WTC11 (cell line): ENCODE data around the gene CAMKMT. TPM values are rescaled to one million over a fixed set of nuclear protein-coding genes. Genes with fewer than 3 reads are reported as not detected.

Source experiments
- ATAC-seq: fragments of 200-7000 bp; cut with Tn5 transposase; 2 replicates; pipeline ENCODE4 v1.10.0; 2021; ENCODE audit warnings: mild to moderate bottlenecking, moderate library complexity
- CTCF ChIA-PET: fragments of 300-600 bp; sonication (Branson Sonifier 250); formaldehyde crosslinking; loops from one replicate; lab custom pipeline; 2021; ENCODE audit warnings: antibody characterized with exemption; lab: Charles Lee
- POLR2A ChIA-PET: fragments of 350-600 bp; sonication (Branson Sonifier 250); formaldehyde crosslinking; loops from one replicate; lab custom pipeline; 2021; ENCODE audit warnings: antibody characterized with exemption; lab: Charles Lee
- DNase-seq: peaks from one replicate; pipeline ENCODE4 v3.0.0; 2021; ENCODE audit warnings: low spot score
- H3K27ac Mint-ChIP-seq: 2 replicates; pipeline ENCODE4 v1.8.0; 2021; ENCODE audit warnings: mixed read lengths
- H3K27me3 Mint-ChIP-seq: 2 replicates; pipeline ENCODE4 v1.8.0; 2021; ENCODE audit warnings: low read depth, mild to moderate bottlenecking, moderate library complexity, mixed read lengths
- H3K36me3 Mint-ChIP-seq: 2 replicates; pipeline ENCODE4 v1.8.0; 2021; ENCODE audit warnings: mixed read lengths
- H3K4me1 Mint-ChIP-seq: 2 replicates; pipeline ENCODE4 v1.8.0; 2022; ENCODE audit warnings: mixed read lengths
- H3K4me3 Mint-ChIP-seq: 2 replicates; pipeline ENCODE4 v1.8.0; 2021; ENCODE audit warnings: mild to moderate bottlenecking, moderate library complexity, mixed read lengths
- H3K9me3 Mint-ChIP-seq: 2 replicates; pipeline ENCODE4 v1.8.0; 2021; ENCODE audit warnings: mixed read lengths
- ATF1 ChIP-seq: sonication (generic); formaldehyde crosslinking; IDR thresholded peaks from 2 replicates; pipeline ENCODE4 v1.8.1; 2023; ENCODE audit warnings: mild to moderate bottlenecking, moderate library complexity, missing genetic modification reagents
- CREM ChIP-seq: sonication (generic); formaldehyde crosslinking; IDR thresholded peaks from 2 replicates; pipeline ENCODE4 v1.8.1; 2022; ENCODE audit warnings: mild to moderate bottlenecking, missing genetic modification reagents, moderate library complexity
- ERG ChIP-seq: fragments of 250-450 bp; sonication (Bioruptor Pico); IDR thresholded peaks from 2 replicates; pipeline ENCODE4 v1.8.0; 2021; ENCODE audit warnings: mild to moderate bottlenecking
- FOXK1 ChIP-seq: sonication (generic); formaldehyde crosslinking; IDR thresholded peaks from 2 replicates; pipeline ENCODE4 v1.8.0; 2022; ENCODE audit warnings: mild to moderate bottlenecking, moderate library complexity, missing genetic modification reagents
- GTF2I ChIP-seq: fragments of 250-450 bp; sonication (Bioruptor Pico); conservative IDR thresholded peaks from 2 replicates; pipeline ENCODE4 v1.4.0; 2021; ENCODE audit warnings: mild to moderate bottlenecking
- HMGA2 ChIP-seq: fragments of 250-450 bp; sonication (Bioruptor Pico); IDR thresholded peaks from 2 replicates; pipeline ENCODE4 v1.4.0; 2021; ENCODE audit warnings: mild to moderate bottlenecking, moderate library complexity
- IRF2 ChIP-seq: sonication (generic); formaldehyde crosslinking; IDR thresholded peaks from 2 replicates; pipeline ENCODE4 v1.8.0; 2022; ENCODE audit warnings: low read depth, missing genetic modification reagents, borderline replicate concordance
- KAT7 ChIP-seq: sonication (generic); formaldehyde crosslinking; IDR thresholded peaks from 2 replicates; pipeline ENCODE4 v1.8.1; 2023; ENCODE audit warnings: missing genetic modification reagents, mild to moderate bottlenecking, borderline replicate concordance
- MAX ChIP-seq: sonication (generic); formaldehyde crosslinking; IDR thresholded peaks from 2 replicates; pipeline ENCODE4 v1.8.0; 2022; ENCODE audit warnings: mild to moderate bottlenecking, missing genetic modification reagents
- MYBL2 ChIP-seq: sonication (generic); formaldehyde crosslinking; IDR thresholded peaks from 2 replicates; pipeline ENCODE4 v1.8.1; 2023; ENCODE audit warnings: mild to moderate bottlenecking, moderate library complexity, missing genetic modification reagents
- NFATC4 ChIP-seq: fragments of 250-450 bp; sonication (Bioruptor Pico); IDR thresholded peaks from 2 replicates; pipeline ENCODE4 v1.9.0; 2021; ENCODE audit warnings: mild to moderate bottlenecking
- NFYB ChIP-seq: sonication (generic); formaldehyde crosslinking; conservative IDR thresholded peaks from 2 replicates; pipeline ENCODE4 v1.8.0; 2022; ENCODE audit warnings: low read depth, missing genetic modification reagents
- OVOL2 ChIP-seq: fragments of 250-450 bp; sonication (Bioruptor Pico); IDR thresholded peaks from 2 replicates; pipeline ENCODE4 v1.9.0; 2021; ENCODE audit warnings: mild to moderate bottlenecking, borderline replicate concordance
- RORB ChIP-seq: fragments of 250-450 bp; sonication (Bioruptor Pico); IDR thresholded peaks from 2 replicates; pipeline ENCODE4 v1.9.0; 2021; ENCODE audit warnings: mild to moderate bottlenecking
- SMAD4 ChIP-seq: sonication (generic); formaldehyde crosslinking; IDR thresholded peaks from 2 replicates; pipeline ENCODE4 v1.8.0; 2022; ENCODE audit warnings: mild to moderate bottlenecking, missing genetic modification reagents
- TCF7 ChIP-seq: sonication (generic); formaldehyde crosslinking; IDR thresholded peaks from 2 replicates; pipeline ENCODE4 v1.8.0; 2022; ENCODE audit warnings: mild to moderate bottlenecking, low read depth, missing genetic modification reagents, moderate library complexity
- USF1 ChIP-seq: sonication (generic); formaldehyde crosslinking; IDR thresholded peaks from 2 replicates; pipeline ENCODE4 v1.8.0; 2022; ENCODE audit warnings: mild to moderate bottlenecking, missing genetic modification reagents
- ZBTB21 ChIP-seq: sonication (generic); formaldehyde crosslinking; IDR thresholded peaks from 2 replicates; pipeline ENCODE4 v1.8.1; 2023; ENCODE audit warnings: mild to moderate bottlenecking, missing genetic modification reagents, borderline replicate concordance
- ZBTB43 ChIP-seq: sonication (generic); formaldehyde crosslinking; IDR thresholded peaks from 2 replicates; pipeline ENCODE4 v1.8.1; 2023; ENCODE audit warnings: mild to moderate bottlenecking, missing genetic modification reagents
- ZNF281 ChIP-seq: sonication (generic); formaldehyde crosslinking; IDR thresholded peaks from 2 replicates; pipeline ENCODE4 v1.8.0; 2023; ENCODE audit warnings: mild to moderate bottlenecking, missing genetic modification reagents
- ZNF532 ChIP-seq: fragments of 250-450 bp; sonication (Bioruptor Pico); IDR thresholded peaks from 2 replicates; pipeline ENCODE4 v1.9.0; 2021; ENCODE audit warnings: mild to moderate bottlenecking, borderline replicate concordance
- ZSCAN18 ChIP-seq: fragments of 250-450 bp; sonication (Bioruptor Pico); IDR thresholded peaks from 2 replicates; pipeline ENCODE4 v2.1.2; 2022; ENCODE audit warnings: mild to moderate bottlenecking, moderate library complexity
- total RNA-seq: library from RNA; stranded (reverse); gene quantifications from 3 replicates; pipeline ENCODE4 v1.2.3, GENCODE V29; 2021
- TF ChIP-seq, protein P1 (sequence below): sonication (generic); formaldehyde crosslinking; IDR thresholded peaks from 2 replicates; pipeline ENCODE4 v1.8.1; 2023; ENCODE audit warnings: mild to moderate bottlenecking, missing genetic modification reagents, borderline replicate concordance

Gene CAMKMT
- total RNA-seq, 1 experiment from 2014 or later: 20.6 TPM

DNA sequence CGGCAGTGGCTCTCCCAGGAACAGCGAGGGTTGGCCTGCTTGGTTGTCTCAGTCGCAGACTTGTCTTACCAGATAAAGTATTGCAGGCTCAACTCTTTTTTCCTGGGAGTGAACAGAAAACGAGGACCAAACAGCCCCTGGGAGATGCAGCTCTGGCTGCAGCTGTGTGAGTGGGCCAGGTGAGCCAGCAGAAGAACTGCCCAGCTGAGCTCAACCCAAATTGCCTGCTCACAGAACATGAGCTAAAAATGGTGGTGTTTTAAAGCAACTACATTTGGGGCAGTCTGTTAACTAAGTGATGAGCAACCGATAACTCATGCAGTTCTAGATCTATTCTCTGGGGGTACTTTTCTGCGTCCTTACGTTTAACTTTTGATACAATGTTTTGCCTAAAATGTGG is 418.7 kb downstream of the CAMKMT start (continued):
- TF ChIP-seq ZNF532 (CRISPR knock-in tag): no peak
- TF ChIP-seq MYBL2 (CRISPR knock-in tag): no peak
- no peak for TF ChIP-seq ZNF281 (CRISPR knock-in tag)
- TF ChIP-seq HMGA2 (CRISPR knock-in tag): no peak
- TF ChIP-seq CREM (CRISPR knock-in tag): no peak
- TF ChIP-seq NFYB (CRISPR knock-in tag): no peak
- TF ChIP-seq USF1 (CRISPR knock-in tag): no peak
- TF ChIP-seq GTF2I (CRISPR knock-in tag): no peak
- TF ChIP-seq NFATC4 (CRISPR knock-in tag): no peak
- TF ChIP-seq, protein P1, sequence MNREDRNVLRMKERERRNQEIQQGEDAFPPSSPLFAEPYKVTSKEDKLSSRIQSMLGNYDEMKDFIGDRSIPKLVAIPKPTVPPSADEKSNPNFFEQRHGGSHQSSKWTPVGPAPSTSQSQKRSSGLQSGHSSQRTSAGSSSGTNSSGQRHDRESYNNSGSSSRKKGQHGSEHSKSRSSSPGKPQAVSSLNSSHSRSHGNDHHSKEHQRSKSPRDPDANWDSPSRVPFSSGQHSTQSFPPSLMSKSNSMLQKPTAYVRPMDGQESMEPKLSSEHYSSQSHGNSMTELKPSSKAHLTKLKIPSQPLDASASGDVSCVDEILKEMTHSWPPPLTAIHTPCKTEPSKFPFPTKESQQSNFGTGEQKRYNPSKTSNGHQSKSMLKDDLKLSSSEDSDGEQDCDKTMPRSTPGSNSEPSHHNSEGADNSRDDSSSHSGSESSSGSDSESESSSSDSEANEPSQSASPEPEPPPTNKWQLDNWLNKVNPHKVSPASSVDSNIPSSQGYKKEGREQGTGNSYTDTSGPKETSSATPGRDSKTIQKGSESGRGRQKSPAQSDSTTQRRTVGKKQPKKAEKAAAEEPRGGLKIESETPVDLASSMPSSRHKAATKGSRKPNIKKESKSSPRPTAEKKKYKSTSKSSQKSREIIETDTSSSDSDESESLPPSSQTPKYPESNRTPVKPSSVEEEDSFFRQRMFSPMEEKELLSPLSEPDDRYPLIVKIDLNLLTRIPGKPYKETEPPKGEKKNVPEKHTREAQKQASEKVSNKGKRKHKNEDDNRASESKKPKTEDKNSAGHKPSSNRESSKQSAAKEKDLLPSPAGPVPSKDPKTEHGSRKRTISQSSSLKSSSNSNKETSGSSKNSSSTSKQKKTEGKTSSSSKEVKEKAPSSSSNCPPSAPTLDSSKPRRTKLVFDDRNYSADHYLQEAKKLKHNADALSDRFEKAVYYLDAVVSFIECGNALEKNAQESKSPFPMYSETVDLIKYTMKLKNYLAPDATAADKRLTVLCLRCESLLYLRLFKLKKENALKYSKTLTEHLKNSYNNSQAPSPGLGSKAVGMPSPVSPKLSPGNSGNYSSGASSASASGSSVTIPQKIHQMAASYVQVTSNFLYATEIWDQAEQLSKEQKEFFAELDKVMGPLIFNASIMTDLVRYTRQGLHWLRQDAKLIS (CRISPR knock-in tag): no peak
- TF ChIP-seq ERG (CRISPR knock-in tag): no peak
- TF ChIP-seq FOXK1: no peak
- no peak for TF ChIP-seq OVOL2 (CRISPR knock-in tag)
- TF ChIP-seq IRF2: no peak

GRCh38 chr2:44785433-44785832 is 423.7 kb downstream of the CAMKMT start:
- POLR2A ChIA-PET: no interaction called here
- CTCF ChIA-PET: no interaction called here
- Mint-ChIP-seq H3K4me1 (peaks cover 30% of the 10 kb centered on the region), H3K4me3 (no peak overlapping the region), H3K27me3 (peaks cover 12% of the 10 kb centered on the region), H3K36me3 (peaks cover 16% of the 10 kb centered on the region), H3K27ac (no peak overlapping the region), H3K9me3 (peaks cover 22% of the 10 kb centered on the region)
- ATAC-seq (no peak), DNase-seq (no peak)
- TF ChIP-seq RORB (no peak), ZBTB21 (no peak), MAX (no peak), ZBTB43 (CRISPR knock-in tag) (no peak), ATF1 (no peak), SMAD4 (CRISPR knock-in tag) (no peak), ZSCAN18 (no peak), KAT7 (CRISPR knock-in tag) (no peak), TCF7 (CRISPR knock-in tag) (no peak)
